ENCODE results near the gene LRRC18.

The LRRC18 gene

GRCh38 chr10:48926764-48927540 lies 12.7 kb downstream of the LRRC18 start:
- no peak for DNase-seq (ENCODE audit: low read depth, low spot score)

GRCh38 chr10:48926255-48926654 lies 13.4 kb downstream of the LRRC18 start:
- H3K4me3 ChIP-seq (ENCODE audit: low read length), result no peak overlapping the region
- DNase-seq (ENCODE audit: low read depth, low spot score), result no peak

More at GRCh38 chr10:48926764-48927540, 12.7 kb downstream of the LRRC18 start:
- H3K4me3 ChIP-seq (ENCODE audit: low read length), result no peak overlapping the region

DNA sequence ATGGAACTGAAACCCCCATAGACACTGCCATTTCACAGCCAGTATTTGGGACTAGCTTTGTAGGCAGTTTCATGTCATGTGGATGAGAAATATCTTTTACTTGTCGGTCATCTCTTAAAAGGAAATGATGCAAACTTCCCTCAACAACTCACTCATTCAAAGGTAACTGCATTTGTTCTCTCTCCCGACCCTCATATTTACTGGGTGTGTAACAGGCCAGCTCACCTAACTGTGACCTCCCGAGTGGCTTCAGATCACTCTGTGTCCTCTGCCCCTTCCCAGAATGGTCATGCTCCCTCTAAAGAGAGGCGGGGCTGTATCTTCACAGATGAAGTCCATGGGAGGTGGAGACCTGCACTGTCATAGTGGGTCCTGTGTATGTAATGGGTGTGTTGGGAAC lies 14.7 kb downstream of the LRRC18 start:
- no peak overlapping the region for H3K4me3 ChIP-seq (ENCODE audit: low read length)

DNA sequence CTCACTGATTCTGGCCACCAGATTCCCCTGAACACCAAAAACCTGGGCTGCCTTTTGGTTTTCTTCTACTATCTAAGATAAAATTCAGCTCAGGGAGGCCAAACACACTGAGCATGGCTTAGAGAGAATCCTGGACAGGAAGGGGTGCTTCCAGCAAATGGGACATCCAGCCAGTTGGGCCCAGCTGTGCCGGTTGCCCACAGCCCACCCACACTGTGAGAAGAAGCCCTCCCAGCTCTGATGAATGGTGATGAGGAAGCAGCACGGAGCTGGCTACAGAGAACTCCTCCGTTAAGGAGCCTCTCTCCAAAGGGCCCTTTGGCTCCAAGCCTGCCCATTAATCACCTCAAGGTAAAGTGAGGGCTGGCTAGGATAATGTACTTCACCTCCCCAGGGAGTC lies 15.9 kb downstream of the LRRC18 start:
- no peak for DNase-seq (ENCODE audit: low read depth, low spot score)
- no peak overlapping the region for H3K4me3 ChIP-seq (ENCODE audit: low read length)

More for the DNA sequence above, 14.7 kb downstream of the LRRC18 start:
- no peak for DNase-seq (ENCODE audit: low read depth, low spot score)

- no peak overlapping the region for H3K4me3 ChIP-seq (ENCODE audit: low read length)
- DNase-seq (ENCODE audit: low read depth, low spot score), result no peak
Observed at GRCh38 chr10:48913674-48914073, 26.0 kb downstream of the LRRC18 start.

DNA sequence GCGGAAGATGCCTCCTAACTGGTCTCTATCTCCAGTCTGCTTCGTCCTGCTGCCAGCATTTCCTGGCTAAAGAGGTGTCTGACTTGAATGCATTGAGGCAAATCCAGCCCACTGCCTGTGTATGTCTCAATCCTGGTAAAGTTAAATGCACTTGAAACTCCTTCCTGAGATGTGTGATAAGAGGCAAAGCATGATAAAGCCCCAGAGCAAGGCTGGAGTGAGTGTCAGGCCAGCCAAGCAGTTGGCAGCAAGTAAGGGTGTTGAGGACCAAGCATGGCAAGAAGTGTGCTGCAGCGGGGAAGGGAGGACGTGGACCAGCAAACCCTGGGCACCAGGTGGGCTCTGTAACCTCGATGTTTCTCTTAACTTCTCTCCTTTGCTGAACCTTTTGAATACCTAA lies 29.1 kb downstream of the LRRC18 start:
- no peak for DNase-seq (ENCODE audit: low read depth, low spot score)
- H3K4me3 ChIP-seq (ENCODE audit: low read length), result no peak overlapping the region

GRCh38 chr10:48907730-48908129 lies 31.9 kb downstream of the LRRC18 start:
- H3K4me3 ChIP-seq (ENCODE audit: low read length), result no peak overlapping the region

DNA sequence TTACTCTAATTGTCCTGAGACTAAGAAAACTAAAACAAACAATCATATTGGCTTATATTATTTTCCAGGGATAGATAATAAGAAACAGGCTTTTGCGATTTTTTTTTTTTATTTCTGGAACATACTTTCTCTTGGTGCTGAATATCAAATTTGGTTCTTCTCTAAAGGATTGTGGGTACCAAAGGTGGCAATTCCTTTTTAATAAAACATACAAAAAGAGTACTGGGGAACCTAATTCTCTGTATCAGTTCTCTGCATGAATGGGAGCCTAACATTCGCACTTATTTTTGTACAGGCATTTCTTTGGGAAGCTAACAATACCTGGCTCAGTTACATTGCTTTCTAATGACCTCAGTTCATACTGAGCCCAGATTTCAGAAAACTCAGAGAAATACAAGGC lies 32.8 kb downstream of the LRRC18 start:
- no peak overlapping the region for H3K4me3 ChIP-seq (ENCODE audit: low read length)
- DNase-seq (ENCODE audit: low read depth, low spot score), result no peak

More at GRCh38 chr10:48907730-48908129, 31.9 kb downstream of the LRRC18 start:
- DNase-seq (ENCODE audit: low read depth, low spot score), result no peak

GRCh38 chr10:48905311-48905710 lies 34.3 kb downstream of the LRRC18 start:
- no peak for DNase-seq (ENCODE audit: low read depth, low spot score)
- H3K4me3 ChIP-seq (ENCODE audit: low read length), result no peak overlapping the region

GRCh38 chr10:48904861-48905260 lies 34.8 kb downstream of the LRRC18 start:
- no peak overlapping the region for H3K4me3 ChIP-seq (ENCODE audit: low read length)
- DNase-seq (ENCODE audit: low read depth, low spot score), result no peak

DNA sequence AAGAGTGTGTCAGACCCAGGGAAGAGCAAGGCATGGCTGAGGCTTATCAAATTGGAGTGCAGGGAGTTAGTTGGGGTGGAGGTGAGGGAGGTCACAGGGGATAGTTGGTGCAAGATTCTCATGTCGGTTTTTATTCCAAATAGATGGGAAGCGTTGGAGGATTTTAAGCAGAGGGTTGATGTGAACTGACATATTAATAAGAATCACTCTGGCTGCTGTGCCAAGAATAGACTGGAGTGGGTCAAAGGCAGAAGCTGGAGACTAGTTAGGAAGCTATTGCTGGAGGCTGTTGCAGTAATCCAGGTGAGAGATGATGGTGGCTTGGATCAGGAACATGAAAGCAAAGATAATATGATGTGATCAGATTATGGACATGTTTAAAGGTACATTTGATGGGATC lies 36.5 kb downstream of the LRRC18 start:
- H3K4me3 ChIP-seq (ENCODE audit: low read length), result no peak overlapping the region
- no peak for DNase-seq (ENCODE audit: low read depth, low spot score)

GRCh38 chr10:48902096-48902495 lies 37.5 kb downstream of the LRRC18 start:
- no peak overlapping the region for H3K4me3 ChIP-seq (ENCODE audit: low read length)
- no peak for DNase-seq (ENCODE audit: low read depth, low spot score)

GRCh38 chr10:48901319-48901718 lies 38.3 kb downstream of the LRRC18 start:
- no peak overlapping the region for H3K4me3 ChIP-seq (ENCODE audit: low read length)
- DNase-seq (ENCODE audit: low read depth, low spot score), result no peak

GRCh38 chr10:48900371-48900801 lies 39.3 kb downstream of the LRRC18 start:
- no peak for DNase-seq (ENCODE audit: low read depth, low spot score)
- no peak overlapping the region for H3K4me3 ChIP-seq (ENCODE audit: low read length)

DNA sequence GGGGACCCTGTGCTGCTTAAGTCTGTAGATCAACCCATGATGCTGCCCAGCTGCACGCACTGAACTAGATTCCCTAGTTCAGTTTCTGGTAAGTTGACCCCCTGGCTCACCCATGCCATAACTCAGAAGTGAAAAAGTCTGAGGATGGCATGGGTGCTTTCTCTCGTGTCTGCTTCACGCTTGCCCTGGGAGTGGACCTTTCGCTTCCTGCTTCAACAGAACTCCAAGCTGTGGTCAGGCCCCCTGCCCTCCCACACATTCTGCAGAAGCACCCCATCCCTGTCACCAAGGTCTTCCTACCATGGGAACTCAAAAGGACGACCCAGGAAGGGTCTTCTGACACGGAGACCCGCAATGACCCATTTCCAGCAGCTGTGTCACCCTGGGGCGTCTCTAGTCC lies 39.9 kb downstream of the LRRC18 start:
- no peak overlapping the region for H3K4me3 ChIP-seq (ENCODE audit: low read length)
- DNase-seq (ENCODE audit: low read depth, low spot score), result no peak

GRCh38 chr10:48898426-48898825 lies 41.2 kb downstream of the LRRC18 start:
- no peak for DNase-seq (ENCODE audit: low read depth, low spot score)
- no peak overlapping the region for H3K4me3 ChIP-seq (ENCODE audit: low read length)

DNA sequence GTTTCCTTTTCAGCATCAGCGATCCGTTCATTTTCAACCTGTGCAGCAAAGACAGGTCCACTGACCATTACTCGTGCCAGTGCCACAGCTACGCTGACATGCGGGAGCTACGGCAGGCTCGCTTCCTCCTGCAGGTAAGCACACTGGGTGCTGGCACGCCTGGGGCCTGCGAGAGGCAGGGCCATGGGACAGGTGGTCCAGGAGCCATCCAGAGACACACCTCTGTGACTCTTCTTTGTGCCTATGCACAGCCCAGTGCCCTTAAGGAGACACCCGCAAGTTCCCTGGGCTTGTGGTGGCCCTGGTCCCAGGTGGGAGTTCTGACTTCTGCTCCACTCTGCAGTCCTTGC lies 42.2 kb downstream of the LRRC18 start:
- no peak overlapping the region for H3K4me3 ChIP-seq (ENCODE audit: low read length)
- no peak for DNase-seq (ENCODE audit: low read depth, low spot score)

DNA sequence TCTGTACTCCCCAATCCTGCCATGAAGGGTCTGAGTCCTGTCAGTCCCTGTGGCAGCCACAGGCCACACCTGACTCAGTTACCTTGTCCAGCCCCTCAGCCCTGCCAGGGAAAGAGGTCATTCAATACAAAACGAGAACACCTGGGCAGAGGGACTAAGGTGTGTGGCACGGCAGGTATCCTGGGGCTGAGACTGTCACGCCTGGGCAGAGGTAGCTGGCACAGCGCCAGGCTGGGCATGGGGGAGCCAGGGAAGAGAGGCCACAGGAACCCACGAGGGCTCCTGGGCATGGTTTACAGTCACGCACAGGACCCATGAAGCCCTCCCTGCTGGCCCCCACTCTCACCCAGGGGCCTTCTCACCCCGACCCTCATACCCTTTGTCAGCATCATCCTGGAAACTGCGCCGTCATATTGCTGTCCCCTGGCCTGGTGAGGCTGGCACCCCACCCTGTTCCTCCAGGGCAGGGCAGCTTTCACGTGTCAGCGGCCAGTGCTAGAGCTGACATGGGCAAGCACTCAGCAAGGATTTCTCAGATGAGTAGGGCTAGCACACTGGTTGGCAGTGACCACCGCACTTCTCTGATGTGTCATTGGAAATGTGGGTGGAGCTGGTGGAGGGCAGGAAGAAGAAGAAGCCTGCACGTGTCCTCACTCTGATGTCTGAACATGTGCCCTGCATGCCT lies 42.7 kb downstream of the LRRC18 start:
- no peak overlapping the region for H3K4me3 ChIP-seq (ENCODE audit: low read length)
- DNase-seq (ENCODE audit: low read depth, low spot score), result no peak

GRCh38 chr10:48895803-48896195 lies 43.8 kb downstream of the LRRC18 start:
- DNase-seq (ENCODE audit: low read depth, low spot score), result no peak
- no peak overlapping the region for H3K4me3 ChIP-seq (ENCODE audit: low read length)

- H3K4me3 ChIP-seq (ENCODE audit: low read length), result no peak overlapping the region
- DNase-seq (ENCODE audit: low read depth, low spot score), result no peak
Observed at GRCh38 chr10:48894911-48895802, 44.5 kb downstream of the LRRC18 start.

Measured in Jurkat, Clone E6-1 (cell line).